Measurements from ENCODE around the gene SPATA32.
"Not testable (repeated sequence)": the region's sequence is repeated elsewhere in the genome, so short reads cannot be mapped to it uniquely, and the experiment has no call there.

The SPATA32 gene

GRCh38 chr17:45260204-45260783 lies 1.6 kb downstream of the SPATA32 start:
- in situ Hi-C loops (cut with HindIII; ENCODE audit: low sequenced_read_pairs) = no loop called here
- no peak for TF ChIP-seq CTCF (IDR thresholded peaks at IDR 0.05; ENCODE audit: low read depth, low read length, missing control alignments)
- DNase-seq (ENCODE audit: low read depth) = no peak
- no peak overlapping the region for H3K4me3 ChIP-seq (ENCODE audit: low read depth, low read length)

DNA sequence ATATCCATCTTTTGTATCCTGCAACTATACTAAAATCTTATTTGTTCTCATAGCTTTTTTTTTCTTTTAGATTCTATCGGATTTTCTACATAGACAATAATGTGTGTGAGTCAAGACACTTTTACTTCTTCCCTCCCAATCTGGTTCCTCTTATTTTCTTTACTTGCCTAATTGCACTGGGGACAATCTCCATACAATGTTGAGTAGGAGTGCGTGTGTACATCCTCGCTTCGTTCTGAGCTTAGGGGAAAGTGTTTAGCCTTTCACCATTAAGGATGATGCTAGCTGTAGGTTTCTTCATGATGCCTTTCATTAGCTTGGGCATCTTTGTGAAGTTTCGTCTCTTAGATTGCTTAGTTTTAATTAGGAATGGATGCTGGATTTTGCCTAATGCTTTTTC lies 2.9 kb downstream of the SPATA32 start:
- in situ Hi-C loops (cut with HindIII; ENCODE audit: low sequenced_read_pairs) = no loop called here
- DNase-seq (ENCODE audit: low read depth) = no peak
- no peak for TF ChIP-seq CTCF (IDR thresholded peaks at IDR 0.05; ENCODE audit: low read depth, low read length, missing control alignments)
- H3K4me3 ChIP-seq (ENCODE audit: low read depth, low read length) = no peak overlapping the region

DNA sequence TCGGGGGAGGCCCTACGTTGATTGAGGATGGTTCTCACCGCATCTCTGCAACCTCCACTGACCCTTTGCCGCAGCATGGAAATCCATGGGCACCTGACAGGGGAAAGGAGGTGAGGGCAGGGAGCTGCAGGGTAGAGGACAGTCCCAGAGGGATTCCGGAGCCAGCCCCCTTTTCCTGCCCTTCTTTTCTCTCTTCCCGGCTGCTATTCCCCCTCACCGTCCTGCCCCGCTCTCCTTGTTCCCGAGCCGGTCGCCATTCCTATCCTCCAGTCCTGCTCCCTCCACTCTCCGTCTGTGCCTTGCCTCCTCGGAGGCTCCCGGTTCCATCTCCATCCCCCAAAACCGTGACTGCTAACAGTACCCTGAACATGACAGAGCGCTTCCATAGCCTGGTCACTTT lies 4.8 kb downstream of the SPATA32 start:
- no peak for DNase-seq (ENCODE audit: low read depth)
- no peak for TF ChIP-seq CTCF (IDR thresholded peaks at IDR 0.05; ENCODE audit: low read depth, low read length, missing control alignments)
- in situ Hi-C loops (cut with HindIII; ENCODE audit: low sequenced_read_pairs) = no loop called here
- no peak overlapping the region for H3K4me3 ChIP-seq (ENCODE audit: low read depth, low read length)

- in situ Hi-C loops (cut with HindIII; ENCODE audit: low sequenced_read_pairs) = no loop called here
- no peak overlapping the region for H3K4me3 ChIP-seq (ENCODE audit: low read depth, low read length)
- no peak for DNase-seq (ENCODE audit: low read depth)
- no peak for TF ChIP-seq CTCF (IDR thresholded peaks at IDR 0.05; ENCODE audit: low read depth, low read length, missing control alignments)
These were observed 5.6 kb downstream of the SPATA32 start for GRCh38 chr17:45256114-45256966.

- TF ChIP-seq CTCF (IDR thresholded peaks at IDR 0.05; ENCODE audit: low read depth, low read length, missing control alignments) = no peak
- DNase-seq (ENCODE audit: low read depth) = no peak
These were observed 6.5 kb downstream of the SPATA32 start for GRCh38 chr17:45255358-45255757.

DNA sequence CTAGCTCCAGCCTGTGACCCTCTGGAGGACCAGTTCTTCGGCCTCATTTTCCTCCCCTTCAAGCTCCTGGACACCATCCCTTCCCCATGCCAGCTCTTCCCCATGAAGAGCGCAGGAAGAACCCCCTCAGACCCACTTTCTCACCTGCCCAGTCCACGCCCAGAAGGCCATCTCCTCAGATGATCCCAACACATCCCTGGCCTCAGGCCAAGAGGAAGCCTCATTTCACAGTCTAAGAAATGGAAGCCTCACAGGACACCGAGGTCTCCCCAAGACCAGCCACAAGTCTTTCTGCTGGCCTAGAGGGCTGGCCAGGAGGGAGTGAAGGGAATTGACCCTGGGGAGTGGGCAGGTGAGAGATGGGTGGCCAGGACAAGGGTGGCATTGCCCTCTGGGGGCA lies 8.0 kb downstream of the SPATA32 start:
- no peak for TF ChIP-seq CTCF (IDR thresholded peaks at IDR 0.05; ENCODE audit: low read depth, low read length, missing control alignments)
- in situ Hi-C loops (cut with HindIII; ENCODE audit: low sequenced_read_pairs) = no loop called here
- no peak for DNase-seq (ENCODE audit: low read depth)
- H3K4me3 ChIP-seq (ENCODE audit: low read depth, low read length) = no peak overlapping the region

More at GRCh38 chr17:45255358-45255757, 6.5 kb downstream of the SPATA32 start:
- in situ Hi-C loops (cut with HindIII; ENCODE audit: low sequenced_read_pairs) = no loop called here
- H3K4me3 ChIP-seq (ENCODE audit: low read depth, low read length) = no peak overlapping the region

GRCh38 chr17:45253237-45253636 lies 8.7 kb downstream of the SPATA32 start:
- H3K4me3 ChIP-seq (ENCODE audit: low read depth, low read length); DNase-seq (ENCODE audit: low read depth); in situ Hi-C loops (cut with HindIII; ENCODE audit: low sequenced_read_pairs): not testable (repeated sequence)
